ENCODE measurements around the gene ASB10.

Gene ASB10

DNA sequence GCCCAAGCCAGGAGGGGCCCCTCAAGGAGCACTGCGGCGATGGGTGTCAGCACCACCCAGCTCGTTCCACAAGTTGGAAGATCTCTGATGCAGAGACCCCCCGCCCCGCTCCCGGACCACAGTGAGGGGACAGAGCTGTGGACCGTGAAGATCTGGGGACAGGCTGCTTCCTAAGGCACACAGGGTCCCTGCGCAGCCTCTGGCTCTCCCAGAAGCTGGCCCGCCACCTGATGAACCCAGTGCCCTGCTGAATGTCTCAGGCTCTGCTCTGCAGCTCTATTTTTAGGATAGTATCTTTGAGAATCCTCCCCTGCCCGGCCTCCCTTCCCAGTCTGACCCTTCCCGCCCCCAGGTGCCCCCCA, 49.3 kb downstream of the ASB10 start:
- no peak for DNase-seq

DNA sequence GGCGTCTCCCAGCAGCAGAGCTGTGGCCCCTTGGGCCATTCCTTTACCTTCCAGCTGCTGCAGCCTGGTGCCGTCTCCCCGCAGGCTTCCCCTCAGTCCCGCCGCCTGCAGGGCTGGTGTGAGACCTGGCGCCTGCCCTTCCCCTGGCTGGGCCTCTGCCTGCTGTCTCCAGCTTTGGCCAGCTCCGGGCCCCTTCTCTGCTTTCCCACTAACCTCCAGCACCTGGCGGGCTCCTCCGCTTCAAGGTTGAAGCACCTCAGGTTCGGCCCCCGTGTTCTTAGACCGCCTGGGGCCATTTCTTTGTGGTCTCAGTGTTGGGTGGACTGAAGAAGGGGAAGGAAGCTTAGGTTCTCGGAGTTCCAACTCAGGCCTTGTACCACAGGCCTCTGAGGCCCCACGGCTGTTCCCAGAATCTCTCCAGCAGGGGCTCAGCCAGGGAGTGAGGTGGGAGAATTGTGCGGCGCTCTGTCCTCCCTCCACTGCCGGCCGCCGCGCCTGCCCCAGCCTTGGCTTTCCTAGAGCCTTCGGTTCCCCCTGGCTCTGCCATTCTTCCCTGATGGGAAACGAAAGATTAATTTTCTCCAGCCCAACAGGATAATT, 49.9 kb downstream of the ASB10 start:
- no peak for DNase-seq

DNA sequence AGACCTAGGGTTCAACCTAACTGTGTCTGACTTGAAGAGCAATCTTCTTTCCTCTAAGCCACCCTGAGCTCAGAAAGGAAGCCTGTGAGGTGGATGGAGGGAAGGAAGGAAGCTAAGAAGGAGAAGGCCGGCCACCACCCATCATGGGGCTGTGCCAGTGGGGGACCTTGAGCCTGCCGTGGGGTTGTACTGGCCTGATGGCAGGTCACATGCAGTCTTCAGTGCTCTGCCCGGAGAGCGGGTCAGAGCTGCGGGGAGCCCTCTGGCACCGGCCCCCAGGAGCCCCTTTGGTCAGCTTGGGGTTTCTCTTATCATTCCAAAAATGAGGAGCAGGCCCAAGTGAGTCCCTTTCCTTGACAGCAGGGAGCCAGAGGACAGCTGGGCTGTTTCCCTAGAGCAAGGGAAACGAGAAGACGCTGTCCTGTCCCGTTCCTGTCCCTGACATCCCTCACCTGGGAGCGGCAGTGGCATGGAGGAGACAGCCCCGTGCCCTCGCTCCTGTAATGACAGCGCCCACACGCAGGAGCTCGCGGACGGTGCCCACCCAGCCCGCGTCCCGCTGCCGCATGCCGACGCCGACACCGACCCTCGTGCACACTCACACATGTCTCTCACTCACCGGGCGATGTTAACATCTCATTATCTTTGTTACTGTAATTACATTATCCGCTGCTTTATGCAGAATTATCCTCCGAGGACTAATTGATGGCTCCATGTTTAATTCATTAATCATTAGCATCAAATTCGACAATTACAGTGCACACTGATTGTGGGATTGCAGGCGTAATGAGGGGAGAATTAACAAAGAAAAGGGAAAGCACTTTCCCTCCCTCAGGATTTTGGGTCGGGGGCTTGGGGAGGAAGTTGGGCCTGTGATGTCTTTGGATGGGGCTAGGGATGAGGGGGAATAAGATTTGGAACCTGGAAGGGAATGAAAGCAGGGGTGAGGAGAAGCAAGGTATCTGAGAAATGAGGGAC, 50.9 kb downstream of the ASB10 start:
- DNase-seq = no peak

DNA sequence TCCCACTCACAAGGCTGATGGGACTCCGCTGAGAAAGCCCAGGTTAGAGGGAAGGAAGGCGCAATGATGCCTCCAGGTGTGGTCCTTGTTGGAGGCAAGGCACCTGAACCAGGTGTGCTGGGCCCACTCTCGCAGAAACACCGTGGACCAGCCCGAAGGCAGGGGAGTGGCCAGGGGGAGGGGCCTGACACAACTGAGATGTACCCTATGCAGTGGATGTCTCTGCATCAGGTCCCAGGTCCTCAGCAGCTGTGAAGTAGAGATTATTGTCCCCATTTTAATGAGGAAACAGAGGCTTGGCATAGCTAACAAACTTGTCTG, 51.6 kb downstream of the ASB10 start:
- no peak for DNase-seq

DNA sequence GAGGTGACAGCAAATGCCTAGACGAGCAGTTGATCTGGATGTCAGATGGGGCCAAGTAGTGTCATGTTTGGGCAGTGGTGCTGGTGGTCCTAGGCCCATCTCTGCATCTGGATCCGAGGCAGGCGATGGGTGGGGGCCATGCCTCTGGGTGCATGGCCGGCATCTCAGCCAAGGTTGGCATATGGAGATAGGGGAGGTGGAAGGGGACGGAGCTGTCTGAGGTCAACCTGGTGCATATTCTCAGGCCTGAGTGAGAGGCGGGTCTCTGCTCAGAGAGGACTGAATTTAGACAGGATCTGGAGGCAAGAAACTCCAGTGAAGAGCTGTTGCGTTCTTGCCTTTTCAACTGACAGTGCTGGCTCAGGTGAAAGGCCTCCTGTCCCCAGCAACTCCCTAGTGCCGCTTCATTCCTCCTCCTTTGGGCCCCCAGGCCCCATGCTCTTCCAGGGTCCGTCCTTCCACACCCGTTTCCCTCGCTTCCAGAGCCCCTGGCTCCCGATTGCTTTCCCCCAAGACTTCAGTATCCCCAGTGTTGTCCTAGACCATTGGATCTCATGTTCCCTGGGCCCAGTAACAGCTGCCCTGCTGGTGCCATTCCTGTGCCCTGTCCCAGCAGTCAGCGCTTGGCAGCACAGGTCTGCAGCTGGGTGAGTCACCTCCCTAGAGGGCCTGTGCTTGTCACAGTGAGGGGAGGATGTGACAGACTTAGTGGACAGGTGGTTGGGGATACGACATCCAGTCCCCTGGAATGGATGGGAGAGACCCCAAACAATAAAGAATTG, 52.1 kb downstream of the ASB10 start:
- DNase-seq = no peak

DNA sequence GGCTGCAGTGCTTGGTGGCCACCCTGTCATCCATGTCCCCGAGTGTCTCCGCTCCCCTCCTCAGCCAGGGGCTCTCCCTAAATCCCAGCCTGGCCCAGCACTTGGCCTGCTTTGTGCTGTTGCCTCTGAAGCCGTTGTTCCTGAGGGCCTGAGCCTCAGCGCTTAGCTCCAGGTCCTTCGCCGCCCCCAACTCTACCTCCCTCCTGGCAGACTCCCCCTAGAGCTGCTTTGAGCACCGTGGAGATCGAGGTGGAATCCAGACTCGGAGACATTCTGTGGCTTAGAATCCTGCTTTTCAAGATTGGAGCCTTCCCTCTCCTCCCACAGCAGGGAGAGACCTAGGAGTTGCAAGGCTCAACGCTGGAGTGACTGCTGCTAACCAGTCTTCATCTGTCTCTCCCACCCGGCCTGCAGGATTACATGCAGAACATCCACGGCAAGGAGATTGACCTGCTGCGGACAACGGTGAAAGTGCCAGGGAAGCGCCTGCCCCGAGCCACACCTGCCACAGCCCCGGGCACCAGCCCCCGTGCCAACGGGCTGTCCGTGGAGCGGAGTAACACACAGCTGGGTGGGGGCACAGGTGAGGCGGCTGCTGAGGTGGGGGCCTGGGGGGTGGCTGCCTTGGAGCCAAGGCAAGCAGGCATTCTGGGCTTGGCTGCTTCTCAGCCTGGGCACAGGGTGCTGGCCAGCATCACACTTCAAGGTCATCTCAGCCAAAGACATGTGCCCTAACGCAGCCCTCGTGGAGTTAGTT, 52.9 kb downstream of the ASB10 start:
- DNase-seq = no peak

DNA sequence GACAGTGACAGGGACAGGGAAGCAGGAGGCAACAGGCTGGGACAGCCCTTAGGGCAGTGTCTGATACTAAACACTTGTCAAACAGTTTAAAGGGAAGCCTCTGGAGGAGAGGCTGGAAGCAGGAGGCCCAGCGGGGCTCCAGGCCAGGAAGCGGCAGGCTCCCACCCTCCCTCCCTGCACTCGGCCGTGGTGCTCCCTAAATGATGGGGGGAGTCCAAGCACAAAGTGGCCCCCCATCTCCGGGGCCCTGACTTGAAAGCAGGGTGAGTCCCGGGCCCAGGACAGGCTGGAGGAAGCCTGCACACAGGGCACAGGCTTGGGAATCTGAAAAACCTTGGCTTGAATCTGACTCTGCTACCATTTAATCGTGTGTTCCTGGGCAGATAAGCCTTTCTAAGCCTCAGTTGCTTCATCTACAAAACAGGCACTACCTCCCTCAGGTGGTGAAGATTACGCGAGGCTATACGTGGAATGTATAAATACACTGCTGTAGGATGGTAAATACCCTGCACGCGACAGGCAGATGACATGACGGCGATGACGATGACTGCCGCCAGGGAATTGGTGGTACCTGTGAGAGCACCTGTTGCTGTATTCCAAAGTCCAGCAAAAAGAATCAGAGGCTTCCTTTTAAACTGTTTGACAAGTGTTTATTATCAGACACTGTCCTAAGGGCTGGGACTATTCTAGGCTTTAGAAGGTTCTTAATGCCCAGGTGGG, 53.6 kb downstream of the ASB10 start:
- DNase-seq = no peak

DNA sequence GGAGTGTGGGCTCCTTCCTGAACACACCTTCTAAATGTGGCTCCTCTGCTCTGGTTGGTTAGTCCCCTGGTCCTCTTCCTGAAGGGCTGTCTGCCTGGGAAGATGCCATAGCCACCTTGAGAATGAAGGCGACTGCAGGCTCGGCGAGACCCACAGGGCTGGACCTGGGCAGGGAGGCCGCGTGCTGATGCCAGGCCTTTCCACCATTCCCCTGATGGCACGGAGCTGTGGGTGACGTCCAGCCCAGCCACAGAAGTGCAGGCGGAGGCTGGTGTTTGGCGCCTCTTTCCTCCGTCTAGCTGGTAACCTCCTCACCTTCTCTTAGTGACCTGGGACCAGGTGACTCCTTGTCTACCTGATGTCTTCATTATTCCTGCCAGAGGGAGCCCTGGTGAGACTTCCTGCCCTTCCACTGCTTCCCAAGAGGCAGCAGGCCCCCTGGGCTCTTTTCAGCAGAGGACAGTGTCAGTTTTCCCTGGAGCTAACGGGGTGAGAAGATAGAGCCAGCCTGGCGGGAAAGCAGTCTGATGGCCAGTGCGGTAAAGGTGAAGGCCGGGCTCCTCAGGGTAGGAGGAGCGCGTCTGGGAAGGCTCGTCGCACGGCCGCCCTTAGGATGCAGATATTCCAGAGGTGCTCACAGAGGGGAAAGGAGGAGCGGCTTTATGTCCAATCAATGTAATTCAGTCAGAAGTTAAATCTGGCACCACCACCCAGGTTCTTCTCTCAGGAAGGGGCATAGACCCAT, 54.4 kb downstream of the ASB10 start:
- DNase-seq = no peak

DNA sequence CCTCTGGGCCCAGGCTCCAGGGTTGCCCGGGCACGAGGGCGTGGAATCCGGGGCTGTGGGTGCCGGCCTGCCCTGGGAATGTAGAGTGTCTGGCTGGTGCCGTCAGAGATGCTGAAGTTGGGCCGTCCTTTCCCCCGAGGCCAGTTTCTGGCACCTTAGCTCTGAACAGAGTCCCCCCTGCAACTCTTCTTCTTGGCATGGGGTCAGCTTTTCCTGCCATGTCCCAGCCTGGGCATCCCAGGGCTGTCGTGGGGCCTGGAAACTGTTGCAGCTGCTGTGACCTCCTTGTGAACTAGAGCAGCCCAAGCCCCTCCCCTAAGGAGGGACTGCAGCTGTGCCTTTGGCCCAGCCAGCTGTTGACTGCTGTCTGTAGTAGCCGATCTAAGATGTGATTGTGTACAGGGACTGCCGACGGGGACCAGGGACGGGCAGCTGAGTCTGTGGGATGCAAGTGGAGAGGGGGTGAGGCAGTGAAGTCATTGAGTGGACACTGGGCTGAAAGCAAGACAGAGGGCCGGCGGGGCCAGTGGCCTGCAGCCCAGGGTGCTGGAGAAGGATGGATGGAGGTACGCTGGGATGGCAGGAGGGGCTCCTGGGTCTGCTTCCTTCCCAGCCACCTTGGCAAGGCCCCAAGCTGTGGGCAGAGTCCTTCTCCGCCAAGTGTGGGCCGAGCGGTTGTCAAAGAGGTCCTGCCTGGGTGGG, 55.3 kb downstream of the ASB10 start:
- peak in 52 of 56 donors; percentile 23 to 94 (median 72) for DNase-seq

DNA sequence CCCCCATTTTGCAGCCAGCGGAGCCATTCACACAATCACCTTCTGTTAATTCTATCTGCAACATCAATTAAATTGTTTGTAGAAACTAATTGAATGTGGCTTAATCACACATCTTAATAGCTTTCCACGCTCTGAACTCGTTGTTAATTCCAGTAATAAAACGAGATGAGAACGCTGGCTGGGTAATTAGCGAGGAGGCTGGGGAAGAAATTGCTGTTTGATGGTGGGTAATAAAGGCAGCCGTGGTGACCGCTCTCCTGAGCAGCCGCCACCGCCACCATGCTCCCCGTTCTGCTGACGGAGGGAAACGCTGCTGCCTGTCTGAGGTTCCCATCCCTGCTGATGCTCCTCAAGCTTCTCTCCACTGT, 55.8 kb downstream of the ASB10 start:
- no peak for DNase-seq

DNA sequence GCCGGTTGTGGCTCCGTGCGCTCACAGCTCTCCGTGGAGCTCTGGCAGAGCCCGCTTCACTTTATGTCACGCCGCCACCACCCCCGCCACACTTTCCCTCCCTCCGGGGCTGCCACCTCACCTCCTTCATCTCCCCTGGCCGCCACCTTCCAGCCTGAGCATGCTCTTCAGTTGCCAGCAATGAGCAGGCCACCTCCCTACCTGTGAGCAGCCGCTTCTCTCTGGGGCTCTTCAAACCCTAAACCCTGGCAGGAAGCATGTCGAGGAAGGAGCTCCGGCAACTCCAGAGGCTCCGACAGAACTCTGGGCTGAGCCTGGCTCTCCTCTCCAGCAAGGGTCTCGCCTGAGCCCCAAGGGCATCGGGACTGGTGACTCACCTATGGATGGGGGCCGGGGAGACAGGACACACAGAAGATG, 56.3 kb downstream of the ASB10 start:
- peak in 3 of 56 donors; percentile 22 to 34 (median 24) for DNase-seq

DNA sequence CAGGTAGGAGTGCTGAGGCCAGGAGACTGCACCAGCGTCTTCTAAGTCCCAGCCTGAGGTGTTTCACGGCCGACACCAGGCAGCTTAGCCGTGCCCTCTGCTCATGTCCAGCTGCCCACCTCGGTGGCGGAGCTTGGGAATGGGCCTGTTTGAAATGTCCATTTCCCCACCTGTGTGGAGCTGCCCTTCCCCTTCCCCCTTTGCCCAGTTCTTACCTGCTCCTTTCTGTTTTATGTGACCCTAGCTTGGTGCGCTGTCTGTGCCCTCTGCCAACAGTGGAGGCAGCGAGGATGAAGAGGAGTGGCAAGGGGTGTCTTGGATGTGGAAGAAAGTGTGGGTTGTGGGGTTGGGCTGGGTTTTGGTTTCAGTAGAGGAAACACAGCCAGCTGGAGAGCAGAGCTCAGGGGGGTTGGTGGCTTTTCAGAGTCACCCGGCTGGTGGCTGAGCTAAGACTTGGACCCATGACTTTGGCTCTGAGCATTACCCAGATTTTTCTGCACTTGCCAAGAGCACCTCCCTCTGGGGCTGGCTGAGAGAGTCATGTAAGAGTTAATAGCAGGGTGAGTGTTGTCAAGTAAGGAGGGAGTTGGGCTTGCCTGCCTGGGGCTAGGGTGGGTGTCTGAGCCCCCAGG, 57.0 kb downstream of the ASB10 start:
- no peak for DNase-seq

DNA sequence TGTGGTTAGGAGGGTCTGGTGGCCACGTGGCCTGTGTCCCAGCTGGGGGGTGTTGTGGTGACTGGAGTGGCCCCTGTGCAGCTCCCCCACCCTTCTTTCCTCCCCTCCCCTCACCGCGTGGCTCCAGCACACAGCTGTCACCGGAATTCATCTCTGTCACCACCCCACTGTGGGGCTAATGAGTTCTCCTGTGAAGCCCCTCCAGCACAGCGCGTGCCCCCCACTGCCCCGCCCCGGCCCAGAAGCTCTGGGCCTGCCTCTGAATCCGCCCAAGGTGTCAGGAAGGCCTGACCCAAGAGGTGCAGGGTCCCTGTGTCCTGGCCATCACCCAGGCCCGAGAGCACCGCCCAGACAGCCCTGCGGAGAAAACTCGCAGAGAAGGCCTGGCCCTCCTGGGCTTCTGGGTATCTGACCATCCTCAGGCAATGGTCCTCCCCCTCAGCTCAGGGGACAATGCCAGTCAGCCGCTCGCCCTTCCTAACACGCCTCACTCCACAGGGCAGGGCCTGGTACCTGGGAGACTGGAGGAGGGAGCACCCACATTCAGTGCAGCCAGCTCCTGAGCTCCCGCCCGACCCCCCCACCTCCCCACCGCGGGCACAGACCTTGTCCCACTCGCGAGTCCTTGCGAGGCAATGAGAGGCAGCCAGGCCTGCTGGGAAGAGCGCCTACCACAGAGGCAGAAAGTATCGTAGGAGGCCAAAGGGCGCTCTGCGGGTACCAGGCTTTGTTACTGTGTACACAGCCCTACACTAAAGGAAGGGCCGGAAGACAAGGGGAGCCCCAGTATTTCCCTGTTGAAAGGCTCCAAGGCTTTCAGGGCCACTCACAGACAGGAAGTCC, 57.7 kb downstream of the ASB10 start:
- DNase-seq = no peak

DNA sequence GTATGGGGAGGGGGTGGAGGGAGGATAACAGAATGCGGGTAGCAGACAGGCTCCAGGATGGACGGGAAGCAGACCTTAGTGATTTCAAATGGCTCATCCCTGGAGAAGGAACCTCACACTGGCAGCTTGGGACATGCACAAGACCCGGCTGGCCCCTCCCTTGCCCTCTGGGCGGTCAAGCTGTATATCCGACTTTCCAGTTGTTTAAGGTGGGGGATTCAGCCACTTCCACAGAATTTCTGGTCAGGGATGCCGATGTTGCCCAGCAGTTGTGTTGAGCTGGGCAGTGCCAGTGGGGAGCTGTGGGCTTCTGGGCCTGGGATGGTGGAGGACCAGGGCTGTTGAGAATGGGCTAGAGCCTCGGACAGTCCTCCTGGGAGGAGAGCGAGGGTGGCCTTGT, 58.3 kb downstream of the ASB10 start:
- DNase-seq = no peak

DNA sequence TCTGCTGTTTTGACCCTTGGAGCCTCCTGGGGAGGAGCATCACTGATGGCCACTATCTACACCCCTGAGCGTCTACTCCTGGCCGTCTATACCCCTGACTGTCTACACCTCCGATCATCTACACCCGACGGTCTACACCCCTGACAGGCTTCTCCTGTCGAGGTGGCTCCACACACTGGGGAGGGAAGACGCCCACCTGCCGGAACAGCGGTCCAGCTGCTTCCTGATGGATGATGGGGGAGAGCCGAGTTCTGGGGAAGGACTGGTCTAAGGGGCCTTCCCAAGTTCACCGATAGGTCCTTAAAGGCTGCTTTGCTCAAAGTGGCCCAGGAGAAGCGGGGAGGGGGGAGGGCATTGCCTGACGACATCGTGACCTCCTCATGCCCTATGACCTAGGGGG, 58.9 kb downstream of the ASB10 start:
- DNase-seq = no peak

DNA sequence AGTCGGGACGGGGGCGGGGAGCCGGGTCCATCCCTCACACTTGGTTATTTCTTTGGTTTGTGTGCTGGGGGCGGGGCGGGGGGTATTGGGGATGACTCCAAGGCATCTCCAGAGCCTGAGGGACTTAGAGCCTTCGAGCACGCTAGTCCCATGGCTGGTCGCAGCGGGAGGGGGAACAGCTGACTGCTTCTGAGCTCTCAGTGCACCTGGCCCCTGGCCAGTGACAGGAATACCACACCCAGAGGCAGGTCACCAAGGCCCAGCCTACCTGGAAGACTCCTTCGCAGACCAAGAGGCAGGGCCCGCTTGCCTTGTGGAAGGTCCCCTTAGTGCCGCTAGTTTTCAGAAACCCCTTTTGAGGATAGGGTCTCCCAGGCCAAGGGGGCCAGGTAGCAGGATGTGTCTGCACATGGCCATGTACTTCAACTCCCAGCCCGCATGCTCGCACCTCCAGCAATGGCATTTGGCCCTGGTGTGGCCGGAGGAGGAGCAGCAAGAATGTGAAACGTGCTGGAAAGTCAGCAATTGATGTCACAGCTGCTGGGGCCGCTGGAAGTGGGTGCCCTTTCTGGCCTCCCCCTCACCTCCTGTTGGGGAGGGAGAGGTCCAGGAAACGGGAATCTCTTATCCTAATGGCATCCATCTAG, 60.4 kb downstream of the ASB10 start:
- DNase-seq = no peak

DNA sequence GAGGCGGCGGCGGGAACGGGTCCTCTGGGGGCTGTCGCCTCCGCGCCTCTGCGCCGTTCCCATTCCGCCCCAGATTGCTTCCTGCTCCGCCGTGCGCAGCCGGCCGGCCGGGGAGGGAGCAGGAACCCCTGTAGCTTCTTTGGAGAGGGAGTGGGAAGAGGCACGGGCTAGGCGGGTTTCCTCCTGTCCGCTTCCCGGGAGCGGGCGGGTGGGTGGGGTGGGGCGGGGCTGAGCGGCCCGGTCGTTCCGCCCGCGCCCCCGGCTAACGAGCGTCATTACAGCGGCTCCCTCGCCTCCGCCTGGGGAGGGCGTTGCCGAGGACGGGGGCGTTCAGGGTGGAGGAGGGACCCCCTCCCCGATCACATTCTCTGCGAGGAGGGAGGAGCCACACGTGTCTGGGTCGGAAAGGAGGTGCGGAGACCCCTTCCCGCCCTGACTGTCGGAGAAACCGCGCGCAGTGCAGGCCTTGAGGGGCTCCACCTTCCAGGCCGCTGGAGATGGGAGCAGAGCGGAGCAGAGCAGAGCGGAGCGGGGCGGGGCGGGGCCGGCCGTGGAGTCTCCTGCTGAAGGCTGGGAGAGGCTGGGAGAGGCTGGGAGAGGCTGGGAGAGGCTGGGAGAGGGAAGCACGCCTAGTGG, 61.1 kb downstream of the ASB10 start:
- peak in 8 of 56 donors; percentile 19 to 58 (median 40) for DNase-seq

Data from nucleus accumbens (tissue), 56 donors.